Epithelial cell of esophagus (primary cell): ENCODE results near the gene NEK2.
A peak's percentile ranks its signal among the peaks of the same experiment; 100 is the strongest.
"Not testable (repeated sequence)": the region's sequence is repeated elsewhere in the genome, so short reads cannot be mapped to it uniquely, and the experiment has no call there.

Source experiments
- DNase-seq: peaks from one replicate; pipeline ENCODE4 v3.0.0; 2010; ENCODE audit warnings: low read depth
- H3K4me3 ChIP-seq: 2 replicates; pipeline ENCODE4 v1.5.1; 2011; ENCODE audit warnings: mild to moderate bottlenecking, low read length, control low read depth
- TF ChIP-seq, protein P1 (sequence below): IDR thresholded peaks from 2 replicates; pipeline ENCODE4 v1.5.1; 2011; ENCODE audit warnings: low read depth, mild to moderate bottlenecking, low read length, control low read depth, inconsistent platforms; ENCODE audit not compliant: insufficient read depth; ENCODE audit errors: missing control alignments

Gene NEK2

DNA sequence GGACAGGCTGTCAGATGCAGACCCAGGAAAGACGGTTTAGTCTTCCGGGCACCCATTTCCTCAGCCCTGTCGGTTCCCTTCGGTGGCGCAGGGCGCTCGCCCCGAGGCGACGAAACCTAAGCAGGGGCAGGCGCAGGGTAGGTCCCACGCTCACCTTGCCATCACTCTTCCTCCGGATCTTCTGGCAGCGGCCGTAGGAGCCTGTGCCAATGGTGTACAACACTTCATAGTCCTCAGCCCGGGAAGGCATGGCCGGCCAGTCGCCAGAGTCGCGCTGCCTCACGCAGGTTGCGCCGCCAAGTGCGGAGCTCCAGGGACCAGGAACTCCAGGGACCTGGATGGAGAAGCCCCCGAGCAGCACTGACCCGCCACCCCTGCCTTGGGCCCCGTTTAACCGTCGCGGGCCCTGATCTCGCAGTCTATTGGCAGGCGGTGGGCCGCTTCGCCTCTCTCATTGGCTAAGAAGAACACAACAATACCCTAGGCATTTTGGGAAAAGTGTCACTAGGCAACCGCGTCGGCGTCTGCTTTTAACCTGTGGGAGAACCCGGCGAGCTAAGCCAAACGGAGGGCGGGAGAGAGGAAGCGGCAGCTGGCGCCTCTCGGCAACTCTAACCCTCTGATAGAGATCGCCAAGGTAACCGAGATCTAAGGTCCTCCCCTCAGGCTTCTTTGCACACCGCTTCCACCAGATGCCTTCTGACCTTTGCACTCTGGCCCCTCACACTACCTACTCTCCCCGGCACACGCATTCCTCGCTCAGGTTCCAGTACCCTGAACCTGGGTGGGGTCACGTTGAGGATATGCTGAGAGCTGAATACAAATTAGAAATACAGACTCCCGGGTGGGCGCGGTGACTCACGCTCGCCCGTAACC, at the start of gene NEK2:
Gene NEK2 (minus strand): TSS at position 392 of the 876 bp plus-strand sequence. CDS start 142 bp downstream, at position 250.
- TF ChIP-seq, protein P1, sequence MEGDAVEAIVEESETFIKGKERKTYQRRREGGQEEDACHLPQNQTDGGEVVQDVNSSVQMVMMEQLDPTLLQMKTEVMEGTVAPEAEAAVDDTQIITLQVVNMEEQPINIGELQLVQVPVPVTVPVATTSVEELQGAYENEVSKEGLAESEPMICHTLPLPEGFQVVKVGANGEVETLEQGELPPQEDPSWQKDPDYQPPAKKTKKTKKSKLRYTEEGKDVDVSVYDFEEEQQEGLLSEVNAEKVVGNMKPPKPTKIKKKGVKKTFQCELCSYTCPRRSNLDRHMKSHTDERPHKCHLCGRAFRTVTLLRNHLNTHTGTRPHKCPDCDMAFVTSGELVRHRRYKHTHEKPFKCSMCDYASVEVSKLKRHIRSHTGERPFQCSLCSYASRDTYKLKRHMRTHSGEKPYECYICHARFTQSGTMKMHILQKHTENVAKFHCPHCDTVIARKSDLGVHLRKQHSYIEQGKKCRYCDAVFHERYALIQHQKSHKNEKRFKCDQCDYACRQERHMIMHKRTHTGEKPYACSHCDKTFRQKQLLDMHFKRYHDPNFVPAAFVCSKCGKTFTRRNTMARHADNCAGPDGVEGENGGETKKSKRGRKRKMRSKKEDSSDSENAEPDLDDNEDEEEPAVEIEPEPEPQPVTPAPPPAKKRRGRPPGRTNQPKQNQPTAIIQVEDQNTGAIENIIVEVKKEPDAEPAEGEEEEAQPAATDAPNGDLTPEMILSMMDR = no peak
- peak within 1 kb of the TSS; percentile 71 for H3K4me3 ChIP-seq
- peak; percentile 96 for DNase-seq

GRCh38 chr1:211724687-211725196, 49.3 kb upstream of the NEK2 start:
- no peak for DNase-seq
- no peak overlapping the region for H3K4me3 ChIP-seq
- TF ChIP-seq, protein P1 = no peak

DNA sequence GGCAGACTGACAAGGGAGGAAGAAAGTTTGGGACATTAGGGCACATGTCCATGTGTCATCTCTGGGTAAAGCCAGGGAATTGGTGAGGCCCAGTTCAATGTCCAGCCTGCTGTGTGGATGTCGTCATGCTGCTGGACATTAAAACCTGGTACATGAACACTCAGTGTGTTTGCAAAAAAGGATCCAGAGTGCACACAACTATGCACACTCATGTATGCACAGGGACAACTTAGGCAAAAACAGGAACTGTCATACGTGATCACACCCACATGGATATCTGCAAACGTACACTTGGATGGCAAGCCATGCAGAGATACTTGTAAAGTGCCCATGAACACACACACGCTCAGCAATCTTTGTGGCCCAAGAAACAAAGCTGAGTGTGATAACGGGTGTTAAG, 47.9 kb upstream of the NEK2 start:
- H3K4me3 ChIP-seq = no peak overlapping the region
- DNase-seq = no peak
- TF ChIP-seq, protein P1 = no peak

GRCh38 chr1:211722277-211723175, 47.1 kb upstream of the NEK2 start:
- H3K4me3 ChIP-seq = no peak overlapping the region
- TF ChIP-seq, protein P1 = no peak
- no peak for DNase-seq

DNA sequence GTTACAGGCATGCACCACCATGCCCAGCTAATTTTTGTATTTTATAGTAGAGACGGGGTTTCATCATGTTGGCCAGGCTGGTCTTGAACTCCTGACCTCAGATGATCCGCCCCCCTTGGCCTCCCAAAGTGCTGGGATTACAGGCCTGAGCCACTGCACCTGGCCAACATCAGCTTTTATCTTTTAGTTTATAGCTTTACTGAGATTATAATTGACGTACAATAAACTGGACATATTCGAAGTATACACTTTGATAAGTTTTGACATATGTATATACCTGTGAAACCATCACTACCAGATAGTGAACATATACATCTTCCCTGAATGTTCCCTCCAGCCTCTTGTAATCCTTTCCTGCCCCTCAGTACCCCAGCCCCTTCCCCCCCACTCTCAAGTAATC, 41.1 kb upstream of the NEK2 start:
- not testable (repeated sequence) for H3K4me3 ChIP-seq, DNase-seq

DNA sequence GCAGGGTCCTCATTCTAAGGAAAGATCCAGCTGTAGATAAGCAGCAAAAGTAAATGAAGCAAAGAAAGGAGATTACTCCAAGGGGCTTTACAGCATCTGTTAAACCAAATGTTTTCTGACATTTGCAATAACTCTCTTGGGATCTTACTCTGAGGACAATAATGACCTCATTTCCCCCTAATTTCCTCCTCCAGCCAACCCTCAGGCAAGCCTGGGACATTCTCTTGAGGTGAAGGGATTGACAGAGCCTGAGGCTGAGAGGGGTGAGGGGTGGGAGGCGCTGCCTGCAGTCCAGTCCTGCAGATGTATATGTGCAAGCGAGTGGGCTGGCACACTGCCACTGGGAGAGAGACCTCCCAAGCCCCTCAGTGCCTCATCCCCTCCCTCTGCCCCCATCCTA, 40.5 kb upstream of the NEK2 start:
- TF ChIP-seq, protein P1 = no peak
- DNase-seq = no peak
- no peak overlapping the region for H3K4me3 ChIP-seq

DNA sequence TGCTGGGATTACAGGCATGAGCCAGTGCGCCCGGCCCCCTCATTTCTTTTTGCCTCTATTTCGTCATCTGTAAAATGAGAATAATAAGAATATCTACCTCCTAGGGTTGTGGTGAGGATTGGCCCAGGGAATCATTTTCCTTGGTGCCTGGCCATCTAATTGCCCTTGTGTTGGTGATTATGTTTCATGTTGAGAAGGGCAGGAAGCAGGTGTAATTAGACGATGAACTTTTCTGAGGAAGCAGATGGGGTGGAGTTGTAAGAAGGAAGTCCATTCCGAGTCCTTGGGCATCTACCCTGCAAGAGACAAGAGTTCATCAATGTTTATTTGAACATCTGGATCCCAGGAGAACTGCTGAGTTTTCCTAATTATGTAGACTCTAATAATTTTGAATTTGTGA, 38.7 kb upstream of the NEK2 start:
- TF ChIP-seq, protein P1 = no peak
- H3K4me3 ChIP-seq = no peak overlapping the region
- no peak for DNase-seq
